ENCODE data around the gene IKZF3.
"Not testable (repeated sequence)": the region's sequence is repeated elsewhere in the genome, so short reads cannot be mapped to it uniquely, and the experiment has no call there.

IKZF3 gene

GRCh38 chr17:39716073-39716818, 147.9 kb downstream of the IKZF3 start:
- DNase-seq (no peak), ATAC-seq (no peak)

GRCh38 chr17:39715375-39716072, 148.6 kb downstream of the IKZF3 start:
- DNase-seq (no peak), ATAC-seq (no peak)

GRCh38 chr17:39714234-39714633, 149.9 kb downstream of the IKZF3 start:
- ATAC-seq (no peak), DNase-seq (no peak)

GRCh38 chr17:39711851-39712250, 152.3 kb downstream of the IKZF3 start:
- ATAC-seq: no peak

GRCh38 chr17:39711071-39711470, 153.0 kb downstream of the IKZF3 start:
- not testable (repeated sequence) for DNase-seq, ATAC-seq

More at GRCh38 chr17:39711851-39712250, 152.3 kb downstream of the IKZF3 start:
- no peak for DNase-seq

GRCh38 chr17:39709998-39710964, 153.8 kb downstream of the IKZF3 start:
- DNase-seq: no peak
- ATAC-seq: no peak

- DNase-seq: no peak
- no peak for ATAC-seq
Measured at GRCh38 chr17:39709319-39709997, 154.7 kb downstream of the IKZF3 start.
